ENCODE results near the gene CDH4.

- TF ChIP-seq CREB1 (IDR thresholded peaks at IDR 0.05; ENCODE audit: low read depth) (no peak), RAD21 (IDR thresholded peaks at IDR 0.05; ENCODE audit: low read depth) (no peak), MAX (IDR thresholded peaks at IDR 0.05) (no peak), TCF12 (IDR thresholded peaks at IDR 0.05; ENCODE audit: low read depth) (no peak), FOXM1 (IDR thresholded peaks at IDR 0.05; ENCODE audit: borderline replicate concordance, low read depth) (no peak), EP300 (IDR thresholded peaks at IDR 0.05; ENCODE audit: borderline replicate concordance) (no peak)
Observed at GRCh38 chr20:61808447-61808846, 556.4 kb downstream of the CDH4 start.

All from Ishikawa (cell line).